ENCODE results near the gene CFAP100.

CFAP100 gene

GRCh38 chr3:126394179-126394976, at the start of gene CFAP100:
Gene CFAP100, plus strand, starts transcription at chr3:126394909. Its CDS starts 1,092 bp downstream, at chr3:126396001.
- no peak for DNase-seq

- no peak for DNase-seq
Observed at GRCh38 chr3:126345231-126345630, 49.5 kb upstream of the CFAP100 start.

DNA sequence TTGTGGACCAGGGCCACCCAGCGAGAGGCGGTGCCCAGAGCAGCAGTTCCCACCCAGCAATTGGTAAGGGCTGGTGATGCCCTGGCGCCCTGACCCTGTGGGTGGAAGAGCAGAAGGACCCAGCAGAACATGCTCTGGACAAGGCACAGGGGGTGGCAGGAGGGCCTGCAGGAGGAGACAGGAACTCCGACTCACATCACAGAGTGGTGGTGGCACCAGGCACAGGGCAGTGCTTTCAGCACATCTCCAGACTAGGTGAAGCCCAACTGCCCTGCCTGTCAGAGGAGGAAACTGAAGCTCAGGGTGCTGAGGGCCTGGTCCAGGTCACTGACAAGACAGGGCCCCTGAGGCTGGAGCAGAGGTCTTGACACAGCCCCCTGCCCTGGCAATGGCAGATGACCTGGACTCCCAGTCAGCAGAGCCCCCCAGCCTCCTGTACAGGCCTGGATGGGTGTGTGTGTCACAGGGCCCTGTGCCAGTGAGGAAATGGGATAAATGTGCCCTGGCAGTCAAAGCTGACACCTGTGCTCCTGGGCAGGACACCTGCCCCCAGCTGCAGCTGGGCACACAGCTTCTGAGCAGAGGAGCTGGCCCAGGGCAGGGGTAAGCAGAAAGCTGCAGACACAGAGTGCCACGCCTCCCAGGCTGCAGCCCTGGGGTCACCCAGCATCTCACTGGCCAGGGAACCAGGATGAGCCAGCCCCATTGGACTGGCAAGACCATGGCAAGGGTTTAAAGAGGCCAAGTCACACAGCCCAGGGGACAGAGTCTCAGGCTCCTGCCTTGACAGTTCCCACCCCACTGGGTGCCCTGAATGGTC, 48.9 kb upstream of the CFAP100 start:
- DNase-seq, result no peak

GRCh38 chr3:126346466-126346865, 48.2 kb upstream of the CFAP100 start:
- DNase-seq, result no peak

DNA sequence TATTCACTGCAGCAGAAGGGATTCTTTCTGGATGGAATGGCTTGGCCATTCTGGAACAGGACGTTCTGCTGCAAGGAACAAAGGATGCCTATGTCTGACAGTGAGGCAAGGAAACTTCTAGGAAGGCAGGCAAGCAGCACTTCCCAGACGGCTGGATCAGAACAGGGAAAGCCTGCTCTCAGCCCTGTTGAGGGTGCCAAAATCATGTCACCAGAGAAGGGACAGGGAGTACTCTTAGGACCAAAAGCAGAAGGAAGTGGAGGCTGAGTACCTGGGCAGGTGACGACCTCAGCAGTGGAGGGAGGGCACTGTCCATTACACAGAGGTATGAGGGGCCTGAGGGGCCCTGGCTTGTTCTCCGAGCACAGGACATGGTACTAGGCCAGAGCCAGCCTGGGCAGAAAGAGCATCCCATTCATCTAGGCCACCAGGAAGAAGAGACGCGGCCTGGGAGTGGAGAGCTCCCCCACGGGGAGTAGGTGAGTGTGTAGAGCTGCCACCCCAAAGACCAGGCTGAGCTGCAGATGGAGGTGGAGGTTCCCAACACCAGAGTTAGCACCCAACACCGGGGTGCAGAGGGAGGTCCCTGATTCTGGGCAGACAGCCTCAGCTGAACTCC, 47.1 kb upstream of the CFAP100 start:
- no peak for DNase-seq

DNA sequence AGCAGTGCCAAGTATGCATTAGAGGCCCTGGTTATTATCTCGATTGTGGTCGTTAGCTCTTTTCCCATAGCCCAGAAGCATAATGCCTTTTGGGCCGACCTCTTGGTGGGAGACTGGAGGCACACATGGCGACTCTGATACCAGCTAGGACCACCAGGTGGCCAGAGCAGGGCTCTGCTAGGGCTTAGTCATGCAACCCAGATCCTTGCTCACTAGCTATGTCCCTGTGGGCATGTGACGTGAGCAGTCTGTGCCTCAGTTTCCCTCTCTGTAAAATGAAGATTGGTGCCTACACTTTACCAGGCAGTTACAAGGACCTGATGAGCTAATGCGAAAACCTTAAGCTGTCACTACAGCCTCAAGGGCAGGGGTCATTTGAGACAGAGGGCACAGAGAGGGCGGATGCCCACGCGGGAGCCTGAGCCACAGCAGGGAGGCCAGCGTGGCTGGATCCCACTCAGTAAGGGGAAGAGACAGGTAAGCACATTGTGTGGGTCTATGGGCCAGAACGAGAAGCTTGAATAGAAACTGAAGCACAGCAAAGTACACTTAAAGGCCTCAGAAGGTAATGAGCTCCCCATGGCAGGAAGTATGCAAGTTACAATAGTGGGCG, 46.3 kb upstream of the CFAP100 start:
- DNase-seq, result no peak

DNA sequence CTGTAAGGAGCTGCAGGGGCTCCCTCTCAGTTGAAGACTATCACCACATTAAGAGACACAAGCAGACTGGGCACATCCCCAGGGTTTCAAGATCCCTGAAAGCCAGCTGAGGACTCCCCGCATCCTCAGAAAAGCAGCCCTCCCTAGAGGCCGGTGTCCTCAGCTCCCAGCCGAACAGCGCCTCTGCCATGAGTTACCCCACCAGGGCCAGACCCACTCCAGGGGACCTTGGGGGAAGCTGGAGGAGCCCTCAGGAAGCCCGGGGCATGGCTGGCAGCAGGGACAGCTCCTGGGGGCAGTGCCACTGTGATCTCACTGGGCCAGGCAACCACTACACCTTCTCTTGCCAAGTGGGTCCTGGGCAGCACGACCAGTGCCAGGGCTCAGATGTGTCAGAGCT, 45.6 kb upstream of the CFAP100 start:
- no peak for DNase-seq

DNA sequence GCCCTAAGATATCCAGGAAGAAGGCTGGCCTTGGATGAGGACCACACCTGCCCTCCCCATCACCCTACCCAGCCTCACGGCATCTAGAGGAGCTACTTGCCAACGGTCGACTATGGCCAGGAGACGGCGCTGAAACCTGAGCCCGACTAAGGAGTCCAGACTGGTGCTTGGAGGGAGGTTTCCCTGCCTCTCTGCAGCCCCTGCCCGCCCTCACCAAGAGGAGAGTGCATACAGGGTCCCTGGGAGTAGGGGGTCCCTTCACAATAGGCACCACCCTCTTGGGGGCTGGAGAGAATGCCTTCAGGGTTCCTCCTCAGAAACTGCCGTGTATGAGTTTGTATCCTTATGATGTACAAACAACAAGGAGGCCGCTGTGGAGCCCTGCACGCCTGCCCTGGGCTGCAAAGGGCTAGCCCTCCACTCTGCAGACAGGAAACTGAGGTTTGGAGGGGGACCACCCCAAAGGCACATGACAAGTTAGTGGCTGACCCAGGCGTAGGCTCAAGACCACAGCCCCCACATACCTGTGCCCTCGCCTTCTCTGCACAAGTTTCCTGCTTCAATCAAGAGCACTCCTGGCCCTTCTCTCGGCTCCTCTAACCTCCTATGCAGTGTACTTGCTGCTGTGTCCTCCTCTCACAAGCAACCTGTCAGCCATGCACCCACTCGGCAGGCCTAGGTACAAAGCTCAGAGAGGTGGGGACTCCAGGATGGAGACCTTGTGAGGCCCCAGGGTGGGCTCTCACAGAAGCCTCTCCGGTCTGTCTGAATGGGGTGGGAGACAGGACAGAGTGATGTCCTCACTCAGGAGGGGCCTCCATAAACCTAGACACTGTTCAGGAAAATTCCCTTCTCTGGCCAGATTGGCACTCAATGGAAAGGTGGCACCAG, 44.9 kb upstream of the CFAP100 start:
- no peak for DNase-seq

- no peak for DNase-seq
Observed at GRCh38 chr3:126350502-126351085, 44.1 kb upstream of the CFAP100 start.

DNA sequence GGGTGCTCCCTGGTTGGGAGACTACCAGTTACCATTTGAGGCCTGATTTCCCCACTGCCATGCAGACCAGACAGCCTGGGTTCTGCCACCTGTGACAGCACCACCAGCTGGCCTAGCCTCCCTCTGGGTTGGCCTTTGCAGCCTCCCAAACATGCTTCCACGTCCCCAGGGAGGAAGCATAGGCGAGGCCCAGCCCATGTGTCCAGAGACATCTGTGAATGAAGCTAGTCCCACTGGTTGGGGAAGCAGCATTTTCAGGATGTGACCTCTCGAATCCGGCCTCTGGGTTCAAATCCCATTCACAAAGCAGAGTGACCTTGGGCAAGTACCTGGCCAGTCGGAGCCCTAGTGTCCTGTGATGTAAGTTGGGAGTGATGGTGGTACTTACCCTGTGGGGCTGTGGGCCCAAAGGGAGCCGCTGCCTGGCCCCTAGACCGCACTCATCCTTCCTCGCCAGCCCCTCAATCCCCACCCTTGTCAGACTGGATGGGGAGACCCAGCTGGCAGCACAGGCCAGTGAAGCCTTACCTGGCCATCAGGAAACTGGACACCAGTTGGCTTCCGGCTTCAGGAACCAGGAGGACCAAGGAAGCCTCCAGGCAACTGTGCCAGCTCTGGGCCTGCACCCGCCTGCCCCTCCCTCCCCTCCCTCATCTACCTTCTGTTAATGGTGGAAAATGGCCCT, 43.5 kb upstream of the CFAP100 start:
- DNase-seq, result no peak

- DNase-seq, result no peak
Observed at GRCh38 chr3:126351771-126352475, 42.8 kb upstream of the CFAP100 start.

- DNase-seq, result no peak
Observed at GRCh38 chr3:126352476-126353454, 41.9 kb upstream of the CFAP100 start.

DNA sequence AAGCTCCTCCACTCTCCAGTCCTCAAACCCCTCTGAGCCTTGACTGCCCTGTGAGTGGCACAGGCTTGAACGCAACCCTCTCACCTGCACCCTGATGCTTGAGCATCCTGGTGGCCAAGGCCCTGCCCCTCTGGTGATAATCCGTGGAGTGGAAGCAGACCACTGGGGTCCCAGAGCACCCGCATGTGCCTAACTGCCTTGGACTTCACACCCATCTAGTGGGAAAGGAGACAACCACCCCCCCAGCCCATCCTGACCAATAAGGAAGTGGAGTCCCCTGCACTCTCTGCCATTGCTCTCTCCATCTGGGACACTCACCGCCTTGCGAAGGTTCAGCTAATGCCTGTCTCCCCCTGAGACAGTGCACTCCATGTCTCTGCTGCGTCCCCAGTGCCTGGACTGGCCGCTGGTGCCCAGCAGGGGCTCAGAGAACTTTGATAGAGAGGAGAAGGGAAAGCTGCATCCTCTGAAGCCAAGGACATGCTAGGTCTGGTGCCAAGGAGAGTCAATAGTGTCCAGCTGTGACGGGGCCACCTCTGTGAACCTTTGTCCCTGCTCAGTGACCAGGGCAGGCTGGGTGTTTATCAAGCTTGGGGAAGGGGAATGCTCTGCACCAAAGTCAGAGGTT, 40.9 kb upstream of the CFAP100 start:
- no peak for DNase-seq

DNA sequence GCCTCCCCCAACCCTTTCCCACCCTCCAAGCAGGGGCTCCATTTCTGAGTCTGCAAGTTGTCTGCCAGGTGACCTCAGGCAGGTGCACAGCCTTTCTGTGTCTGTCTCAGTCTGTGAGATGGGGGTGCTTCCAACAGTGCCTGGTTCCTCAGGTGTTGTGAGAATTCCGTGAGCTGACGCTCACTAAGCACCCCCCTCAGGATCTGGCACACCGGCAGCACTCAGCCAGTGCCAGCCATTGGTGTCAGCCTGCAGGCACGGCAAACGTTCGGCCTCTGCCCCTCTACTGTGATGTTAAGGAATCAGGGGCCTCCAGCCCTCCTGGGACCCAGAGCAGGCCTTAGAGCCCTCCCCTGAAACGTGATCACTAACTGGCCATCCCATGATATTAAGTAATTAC, 39.9 kb upstream of the CFAP100 start:
- DNase-seq, result no peak

DNA sequence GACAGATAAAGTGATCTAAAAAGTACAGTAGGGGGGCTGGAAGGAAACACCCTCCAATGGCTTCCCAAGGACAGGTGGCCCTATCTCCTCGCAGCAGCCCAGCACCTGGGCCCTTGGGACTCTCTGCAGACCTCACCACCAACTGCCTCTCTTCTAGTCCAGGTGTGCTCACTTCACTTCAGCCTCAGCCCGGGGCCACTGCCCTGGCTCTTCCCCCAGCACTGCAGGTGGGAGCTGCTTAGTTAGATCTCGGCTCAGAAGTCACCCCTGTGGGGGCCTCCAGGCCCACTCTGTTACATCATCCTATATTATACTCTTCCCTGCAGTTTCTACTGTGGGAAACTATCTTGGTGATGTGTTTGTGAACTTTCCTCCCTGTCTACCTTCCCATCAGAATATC, 39.5 kb upstream of the CFAP100 start:
- no peak for DNase-seq

DNA sequence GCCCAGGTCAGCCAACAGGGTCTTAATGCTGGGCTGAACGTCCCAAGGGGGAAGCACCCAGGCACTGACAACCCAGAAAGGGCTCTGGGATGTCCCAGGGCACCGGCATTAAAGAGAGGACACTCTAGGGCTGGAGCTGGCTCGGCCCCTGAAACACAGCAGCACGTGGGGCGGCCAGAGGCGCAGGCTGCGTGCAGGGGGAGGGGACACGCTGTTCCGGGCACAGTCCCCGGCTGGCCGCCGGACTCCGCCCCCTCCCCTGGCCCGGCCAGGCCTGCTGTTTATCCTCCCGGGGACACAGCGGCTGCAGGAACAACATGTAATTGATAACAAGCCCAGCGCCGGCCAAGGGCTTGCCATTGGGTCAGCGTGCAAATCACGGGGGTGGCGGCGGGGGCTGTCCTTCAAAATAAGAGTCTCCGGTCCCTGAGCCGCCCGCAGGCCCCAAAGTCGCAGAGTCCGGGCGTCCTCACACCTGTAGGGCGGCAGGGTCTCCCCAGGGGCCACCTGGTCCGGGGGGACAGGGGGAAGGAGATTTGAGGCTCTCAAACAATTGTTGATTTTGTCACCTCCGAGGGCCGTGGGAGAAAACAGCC, 38.8 kb upstream of the CFAP100 start:
- DNase-seq, result no peak

DNA sequence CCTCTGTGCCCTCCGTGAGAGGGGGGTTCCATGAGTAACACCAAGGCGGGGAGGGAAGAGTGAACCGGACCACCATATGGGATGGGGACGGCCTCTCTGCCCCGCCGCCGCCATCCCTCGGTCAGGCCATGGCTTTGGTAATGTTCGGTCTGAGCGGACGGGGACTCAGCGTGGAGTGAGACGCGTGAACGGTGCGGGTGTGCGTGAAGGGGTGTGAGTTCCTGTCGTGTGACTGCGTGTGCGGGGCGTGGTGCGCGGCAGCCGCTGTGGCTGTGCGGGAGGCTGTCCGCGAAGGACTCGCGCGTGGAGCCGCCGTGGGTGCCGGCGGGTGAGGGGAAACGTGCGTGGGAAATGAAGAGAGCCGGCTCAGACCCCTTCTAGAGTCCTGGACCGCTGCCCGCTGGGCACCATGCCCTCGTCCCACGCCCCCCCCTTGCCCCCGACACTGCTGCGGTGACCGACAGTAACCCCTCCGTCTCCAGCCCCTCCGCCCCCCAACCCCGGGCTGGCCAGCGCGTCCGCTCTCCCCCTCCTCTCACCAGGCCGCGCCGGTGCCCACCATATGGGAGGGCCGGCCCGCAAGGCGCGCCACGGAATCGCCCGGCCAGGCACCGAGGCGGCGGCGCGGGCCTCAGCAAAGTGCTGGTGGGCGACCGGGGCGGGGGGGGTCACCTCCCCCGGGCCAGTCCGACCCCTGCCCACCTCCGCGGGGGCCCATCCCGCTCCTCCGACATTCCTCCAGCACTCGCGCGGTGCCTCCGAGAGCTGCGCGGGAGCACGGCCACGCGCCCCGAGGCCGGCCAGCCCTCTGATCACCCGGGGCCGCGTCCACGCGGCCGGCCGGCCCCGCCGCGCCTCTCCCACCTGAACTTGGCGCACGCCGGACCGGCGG, 38.1 kb upstream of the CFAP100 start:
- no peak for DNase-seq
